ENCODE results near the gene DCST2.

The DCST2 gene

GRCh38 chr1:155000726-155001424, 32.7 kb downstream of the DCST2 start:
- no peak for TF ChIP-seq FOXP2 (optimal IDR thresholded peaks at IDR 0.05; ENCODE audit: borderline replicate concordance, extremely low read depth, extremely low read length, insufficient read depth)
- peak; percentile 53; the same call in 1 of the 2 replicates for TF ChIP-seq POLR2AphosphoS5 (IDR thresholded peaks at IDR 0.05; ENCODE audit: low read depth, low read length)
- peak; percentile 70; the same call in 1 of the 2 replicates for TF ChIP-seq TAF1 (IDR thresholded peaks at IDR 0.05; ENCODE audit: borderline replicate concordance, insufficient read depth, low read length)
- TF ChIP-seq REST (IDR thresholded peaks at IDR 0.05; ENCODE audit: insufficient read depth in 1 of 2, low read depth in 2 of 2, low read length in 2 of 2), result no peak
- TF ChIP-seq SIN3A (IDR thresholded peaks at IDR 0.05; ENCODE audit: borderline replicate concordance, insufficient read depth, low read length), result no peak

- TF ChIP-seq REST (IDR thresholded peaks at IDR 0.05; ENCODE audit: insufficient read depth in 1 of 2, low read depth in 2 of 2, low read length in 2 of 2) (no peak), SIN3A (IDR thresholded peaks at IDR 0.05; ENCODE audit: borderline replicate concordance, insufficient read depth, low read length) (no peak)
Observed at GRCh38 chr1:155000411-155000725, 33.2 kb downstream of the DCST2 start.

GRCh38 chr1:154999571-155000410, 33.8 kb downstream of the DCST2 start:
- TF ChIP-seq REST (IDR thresholded peaks at IDR 0.05; ENCODE audit: insufficient read depth in 1 of 2, low read depth in 2 of 2, low read length in 2 of 2), result no peak
- TF ChIP-seq FOXP2 (optimal IDR thresholded peaks at IDR 0.05; ENCODE audit: borderline replicate concordance, extremely low read depth, extremely low read length, insufficient read depth), result no peak
- no peak for TF ChIP-seq POLR2AphosphoS5 (IDR thresholded peaks at IDR 0.05; ENCODE audit: low read depth, low read length)
- no peak for TF ChIP-seq SIN3A (IDR thresholded peaks at IDR 0.05; ENCODE audit: borderline replicate concordance, insufficient read depth, low read length)
- TF ChIP-seq TAF1 (IDR thresholded peaks at IDR 0.05; ENCODE audit: borderline replicate concordance, insufficient read depth, low read length), result no peak

- TF ChIP-seq FOXP2 (optimal IDR thresholded peaks at IDR 0.05; ENCODE audit: borderline replicate concordance, extremely low read depth, extremely low read length, insufficient read depth), result no peak
- no peak for TF ChIP-seq TAF1 (IDR thresholded peaks at IDR 0.05; ENCODE audit: borderline replicate concordance, insufficient read depth, low read length)
- TF ChIP-seq REST (IDR thresholded peaks at IDR 0.05; ENCODE audit: insufficient read depth in 1 of 2, low read depth in 2 of 2, low read length in 2 of 2), result no peak
- TF ChIP-seq SIN3A (IDR thresholded peaks at IDR 0.05; ENCODE audit: borderline replicate concordance, insufficient read depth, low read length), result no peak
- TF ChIP-seq POLR2AphosphoS5 (IDR thresholded peaks at IDR 0.05; ENCODE audit: low read depth, low read length), result no peak
Observed at GRCh38 chr1:154998818-154999570, 34.6 kb downstream of the DCST2 start.

All from PFSK-1 (cell line).